ENCODE measurements around the gene GARS1.

- TF ChIP-seq EZH2 (IDR thresholded peaks at IDR 0.05; ENCODE audit: insufficient read depth, poor library complexity, severe bottlenecking) (no peak), EZH2phosphoT487 (IDR thresholded peaks at IDR 0.05; ENCODE audit: insufficient read depth, low read depth) (no peak)
These were observed 5.6 kb upstream of the GARS1 start for GRCh38 chr7:30589111-30589510.
